Ascending aorta (tissue), 2 donors: Measurements from ENCODE around the gene SNRPD2. TPM values are rescaled to one million over a fixed set of nuclear protein-coding genes. Genes with fewer than 3 reads are reported as not detected.

Experiments used
- DNase-seq, 2 donors: peaks; one replicate each; pipeline ENCODE4 v3.0.0-alpha.2; 2019; ENCODE audit warnings: low spot score in 2 of 2
- H3K27ac ChIP-seq, 2 donors: fragments of 200-600 bp; sonication (generic); one replicate each; pipeline ENCODE4 v1.5.1; 2016 to 2017; ENCODE audit warnings: mild to moderate bottlenecking in 1 of 2
- H3K27me3 ChIP-seq: fragments of 200-600 bp; sonication (generic); one replicate; pipeline ENCODE4 v1.5.1; 2017
- H3K36me3 ChIP-seq, 2 donors: fragments of 200-600 bp; sonication (generic); one replicate each; pipeline ENCODE4 v1.5.1; 2016
- H3K4me1 ChIP-seq, 2 donors: fragments of 200-600 bp; sonication (generic); one replicate each; pipeline ENCODE4 v1.5.1; 2016 to 2017; ENCODE audit warnings: mild to moderate bottlenecking in 1 of 2
- H3K4me3 ChIP-seq, 2 donors: fragments of 200-600 bp; sonication (generic); one replicate each; pipeline ENCODE4 v1.5.1; 2016 to 2017; ENCODE audit warnings: mild to moderate bottlenecking in 1 of 2
- H3K9me3 ChIP-seq, 2 donors: fragments of 200-600 bp; sonication (generic); one replicate each; pipeline ENCODE4 v1.5.1; 2016
- intact Hi-C: fragments of 100-400 bp; cut with DNase I; formaldehyde crosslinking; loops from one replicate; pipeline ENCODE4 v1.15.1; 2023
- total RNA-seq: library from RNA; depleted of rRNA; stranded (reverse); fragments of >200 nt; gene quantifications from one replicate; pipeline ENCODE4 v1.1.0, GENCODE V29; 2016
- TF ChIP-seq, protein P1 (sequence below), 3 experiments: fragments of 200-600 bp in 2 of 3; fragments of 450-650 bp in 1 of 3; sonication (generic) in 2 of 3; IDR thresholded peaks; one replicate each; pipeline ENCODE4 v1.5.1; 2016 to 2019; ENCODE audit warnings: antibody characterized with exemption in 3 of 3, mild to moderate bottlenecking in 1 of 3, moderate library complexity in 1 of 3

SNRPD2 gene
- total RNA-seq, 1 donor from 2014 or later = 71.1 TPM

DNA sequence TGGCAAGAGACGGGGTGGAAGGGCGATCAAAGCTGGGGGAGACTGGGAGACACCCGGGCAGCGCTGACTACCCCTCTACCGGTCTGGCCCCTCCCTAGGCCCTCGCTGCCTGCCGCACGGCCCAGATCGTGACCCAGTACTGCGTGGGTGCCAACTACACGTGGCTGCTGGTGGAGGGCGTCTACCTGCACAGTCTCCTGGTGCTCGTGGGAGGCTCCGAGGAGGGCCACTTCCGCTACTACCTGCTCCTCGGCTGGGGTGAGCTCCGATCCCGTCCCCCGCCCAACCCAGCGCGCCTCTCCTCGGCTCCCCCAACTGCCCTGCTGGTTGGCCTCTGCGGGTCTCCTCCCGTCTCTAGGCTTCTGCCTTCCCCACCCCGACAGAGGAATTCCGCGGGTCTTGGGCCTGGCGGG is 14.9 kb downstream of the SNRPD2 start:
- Histone ChIP-seq H3K36me3 (no peaks in the 10 kb centered on the region), H3K27me3 (peaks cover 22% of the 10 kb centered on the region), H3K4me3 (peak overlapping the region; percentile 23 to 51), H3K9me3 (no peaks in the 10 kb centered on the region), H3K4me1 (peaks cover 0 to 3% of the 10 kb centered on the region in 2 donors), H3K27ac (no peak overlapping the region)
- DNase-seq = no peak
- TF ChIP-seq, protein P1, sequence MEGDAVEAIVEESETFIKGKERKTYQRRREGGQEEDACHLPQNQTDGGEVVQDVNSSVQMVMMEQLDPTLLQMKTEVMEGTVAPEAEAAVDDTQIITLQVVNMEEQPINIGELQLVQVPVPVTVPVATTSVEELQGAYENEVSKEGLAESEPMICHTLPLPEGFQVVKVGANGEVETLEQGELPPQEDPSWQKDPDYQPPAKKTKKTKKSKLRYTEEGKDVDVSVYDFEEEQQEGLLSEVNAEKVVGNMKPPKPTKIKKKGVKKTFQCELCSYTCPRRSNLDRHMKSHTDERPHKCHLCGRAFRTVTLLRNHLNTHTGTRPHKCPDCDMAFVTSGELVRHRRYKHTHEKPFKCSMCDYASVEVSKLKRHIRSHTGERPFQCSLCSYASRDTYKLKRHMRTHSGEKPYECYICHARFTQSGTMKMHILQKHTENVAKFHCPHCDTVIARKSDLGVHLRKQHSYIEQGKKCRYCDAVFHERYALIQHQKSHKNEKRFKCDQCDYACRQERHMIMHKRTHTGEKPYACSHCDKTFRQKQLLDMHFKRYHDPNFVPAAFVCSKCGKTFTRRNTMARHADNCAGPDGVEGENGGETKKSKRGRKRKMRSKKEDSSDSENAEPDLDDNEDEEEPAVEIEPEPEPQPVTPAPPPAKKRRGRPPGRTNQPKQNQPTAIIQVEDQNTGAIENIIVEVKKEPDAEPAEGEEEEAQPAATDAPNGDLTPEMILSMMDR (IDR thresholded peaks at IDR 0.05) = no peak
- intact Hi-C loops = no loop called here

DNA sequence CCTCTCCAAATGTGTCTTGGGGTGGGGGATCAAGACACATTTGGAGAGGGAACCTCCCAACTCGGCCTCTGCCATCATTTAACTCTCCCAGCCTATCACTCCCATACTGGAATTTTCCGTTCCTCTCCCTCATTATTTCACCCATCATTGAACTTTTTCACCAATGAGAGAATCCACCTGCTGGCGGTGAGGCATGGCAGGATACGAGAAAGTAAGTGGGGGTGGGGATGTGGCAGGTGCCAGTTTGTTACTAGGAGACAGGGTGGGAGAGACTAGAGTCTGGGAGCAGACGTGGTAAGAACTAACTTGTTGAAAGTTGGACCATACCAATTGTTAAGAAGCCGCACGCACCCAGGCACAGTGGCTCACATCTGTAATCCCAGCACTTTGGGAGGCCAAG is 16.8 kb downstream of the SNRPD2 start:
- Histone ChIP-seq H3K27me3 (peaks cover 35% of the 10 kb centered on the region), H3K4me1 (peaks cover 0 to 3% of the 10 kb centered on the region in 2 donors), H3K27ac (no peak overlapping the region), H3K36me3 (no peaks in the 10 kb centered on the region), H3K9me3 (no peaks in the 10 kb centered on the region), H3K4me3 (no peak overlapping the region)
- TF ChIP-seq, protein P1 (IDR thresholded peaks at IDR 0.05) = no peak
- intact Hi-C loops = no loop called here
- no peak for DNase-seq

DNA sequence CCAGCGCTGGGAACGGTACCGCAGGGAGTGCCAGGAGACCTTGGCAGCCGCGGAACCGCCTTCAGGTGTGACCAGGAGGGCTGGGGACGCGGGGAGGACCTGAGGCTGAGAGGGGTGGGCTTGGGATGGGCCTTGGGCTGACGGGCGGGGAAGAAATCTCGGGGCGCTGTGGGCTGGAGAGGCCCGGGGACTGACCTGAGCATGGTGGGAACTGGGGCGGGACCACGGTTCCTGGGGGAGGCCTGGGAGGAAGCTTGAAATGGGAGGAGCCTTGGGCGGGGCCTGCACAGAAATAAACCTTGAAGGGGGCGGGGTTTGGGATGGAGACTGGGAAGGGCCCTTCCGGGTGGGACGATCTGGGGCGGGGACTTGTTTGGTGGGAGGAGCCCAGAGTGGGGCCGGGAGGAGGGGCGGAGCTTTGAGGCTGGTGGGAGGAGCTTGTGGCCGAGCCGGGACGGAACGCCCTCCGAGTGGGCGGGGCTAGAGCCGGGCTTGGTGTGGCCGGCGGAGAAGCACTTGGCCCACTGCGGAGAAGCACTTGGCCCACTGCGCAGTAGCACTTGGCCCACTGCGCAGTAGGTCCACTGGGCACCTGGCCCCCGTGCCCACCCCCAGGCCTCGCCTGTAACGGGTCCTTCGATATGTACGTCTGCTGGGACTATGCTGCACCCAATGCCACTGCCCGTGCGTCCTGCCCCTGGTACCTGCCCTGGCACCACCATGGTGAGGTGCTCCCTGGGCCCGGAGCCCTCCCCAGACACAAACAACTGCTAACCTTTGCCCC is 20.9 kb downstream of the SNRPD2 start:
- Histone ChIP-seq H3K4me3 (no peak overlapping the region), H3K36me3 (no peaks in the 10 kb centered on the region), H3K4me1 (peaks cover 8 to 9% of the 10 kb centered on the region in 2 donors), H3K27me3 (peaks cover 30% of the 10 kb centered on the region), H3K27ac (no peak overlapping the region), H3K9me3 (no peaks in the 10 kb centered on the region)
- intact Hi-C loops = no loop called here
- DNase-seq = no peak
- TF ChIP-seq, protein P1 (IDR thresholded peaks at IDR 0.05) = no peak

DNA sequence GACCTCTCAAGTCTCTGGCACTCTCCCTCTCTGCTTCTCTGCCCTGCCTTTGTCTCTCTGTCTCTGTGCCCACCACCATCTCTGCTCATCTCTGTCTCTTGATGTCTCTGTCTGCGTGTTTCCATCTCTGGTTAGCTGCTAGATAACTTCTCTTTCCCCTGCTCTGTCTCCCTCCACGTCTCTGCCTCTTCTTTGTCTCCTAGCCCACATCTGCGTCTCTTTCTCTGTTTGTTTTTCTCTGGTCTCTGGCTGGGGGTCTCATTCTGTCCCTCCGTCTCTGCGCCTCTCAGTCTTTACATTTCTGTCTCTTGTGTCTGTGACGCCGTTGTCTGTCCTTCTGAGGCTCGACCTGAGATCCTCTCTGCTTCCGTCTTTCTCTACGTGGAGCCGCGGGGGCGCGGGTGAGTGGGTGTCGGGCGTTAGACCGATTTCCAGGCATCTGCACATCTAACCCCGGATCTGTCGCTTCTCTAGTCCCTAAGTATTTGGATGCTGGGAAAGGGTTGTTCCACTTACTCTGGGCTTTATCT is 23.3 kb downstream of the SNRPD2 start:
- TF ChIP-seq, protein P1 (IDR thresholded peaks at IDR 0.05) = no peak
- intact Hi-C loops = no loop called here
- Histone ChIP-seq H3K36me3 (no peaks in the 10 kb centered on the region), H3K27ac (no peak overlapping the region), H3K4me3 (peak overlapping the region in 1 of 2 donors; percentile 52), H3K27me3 (peaks cover 30% of the 10 kb centered on the region), H3K9me3 (no peaks in the 10 kb centered on the region), H3K4me1 (peaks cover 8 to 9% of the 10 kb centered on the region in 2 donors)
- no peak for DNase-seq

DNA sequence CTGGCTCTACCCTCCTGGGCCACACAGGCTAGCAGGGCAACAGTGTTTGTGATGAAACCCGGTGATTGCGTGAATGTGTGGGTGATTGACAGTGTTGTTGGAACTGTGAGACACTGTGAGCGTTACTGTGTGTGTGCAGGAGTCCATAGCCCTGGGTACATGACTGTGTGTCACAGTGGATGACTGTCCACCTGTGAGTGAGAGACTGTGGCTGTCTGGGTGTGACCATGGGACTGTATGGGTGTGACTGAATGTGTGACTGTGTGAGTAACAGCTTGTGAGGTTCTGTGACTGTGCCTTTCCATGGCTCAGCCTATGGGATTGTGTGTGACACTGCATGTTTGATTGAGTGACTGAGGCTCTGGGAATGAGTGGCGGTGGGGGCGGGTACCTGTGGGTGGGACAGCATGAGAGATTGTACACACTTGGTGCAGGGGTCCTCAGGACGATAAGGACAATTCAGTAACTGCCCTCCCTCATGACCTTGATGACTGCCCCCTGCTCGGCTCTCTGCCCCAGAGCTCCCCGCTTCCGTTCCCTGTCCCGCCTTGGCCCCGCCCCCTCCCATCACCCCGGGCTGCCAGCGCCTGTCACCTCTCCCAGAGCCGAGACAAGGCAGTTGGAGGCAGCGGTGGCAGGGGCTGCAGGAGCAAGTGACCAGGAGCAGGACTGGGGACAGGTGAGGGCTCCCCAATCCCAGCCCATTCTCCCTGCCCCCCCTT is 24.0 kb downstream of the SNRPD2 start, which contains the start of gene GIPR:
GIPR (plus strand) TSS at position 602 of the 722 bp plus-strand sequence. CDS start 1,300 bp downstream, outside the sequence.
- H3K4me3 ChIP-seq = peak within 1 kb of the TSS in 1 of 2 donors; percentile 52
- TF ChIP-seq, protein P1 (IDR thresholded peaks at IDR 0.05) = no peak
- H3K27me3 ChIP-seq = peaks cover 30% of the 10 kb centered on the region

More for the DNA sequence above, 24.0 kb downstream of the SNRPD2 start, which contains the start of gene GIPR:
- no peaks in the 10 kb centered on the region for H3K36me3 ChIP-seq
- no peak for DNase-seq
- peaks cover 8 to 9% of the 10 kb centered on the region in 2 donors for H3K4me1 ChIP-seq
- H3K9me3 ChIP-seq = no peaks in the 10 kb centered on the region
- H3K27ac ChIP-seq = no peak within 1 kb of the TSS
- intact Hi-C loops = no loop called here
